Right forelimb (tissue), 1 donor: ENCODE results near the gene INAFM2.

ENCODE experiments used
- DNase-seq: peaks from one replicate; pipeline ENCODE4 v3.0.0-alpha.2; 2018

The INAFM2 gene

GRCh38 chr15:40307421-40308211 is 15.9 kb upstream of the INAFM2 start, which contains the start of gene PLCB2:
Gene PLCB2, minus strand, starts transcription at chr15:40307935. Its CDS starts 263 bp downstream, at chr15:40307672.
- no peak for DNase-seq

- no peak for DNase-seq
These were observed 14.1 kb upstream of the INAFM2 start for GRCh38 chr15:40309344-40309862.

GRCh38 chr15:40310001-40310959 is 13.2 kb upstream of the INAFM2 start:
- DNase-seq = no peak

GRCh38 chr15:40310993-40311392 is 12.5 kb upstream of the INAFM2 start:
- DNase-seq = no peak

- DNase-seq = no peak
These were observed 10.9 kb upstream of the INAFM2 start for GRCh38 chr15:40312370-40313158.

- DNase-seq = no peak
These were observed 9.7 kb upstream of the INAFM2 start for GRCh38 chr15:40313531-40314398.

- DNase-seq = no peak
These were observed 8.7 kb upstream of the INAFM2 start for GRCh38 chr15:40314723-40315276.

GRCh38 chr15:40316931-40317330 is 6.6 kb upstream of the INAFM2 start:
- no peak for DNase-seq

GRCh38 chr15:40317580-40317979 is 5.9 kb upstream of the INAFM2 start:
- DNase-seq = no peak

GRCh38 chr15:40320409-40320808 is 3.1 kb upstream of the INAFM2 start:
- DNase-seq = no peak

GRCh38 chr15:40320931-40321371 is 2.5 kb upstream of the INAFM2 start:
- no peak for DNase-seq

GRCh38 chr15:40322531-40323238 is 807 bp upstream of the INAFM2 start:
- peak; percentile 62 for DNase-seq

GRCh38 chr15:40323953-40324937 is 753 bp downstream of the INAFM2 start:
- peak; percentile 51 for DNase-seq

- DNase-seq = no peak
These were observed 1.7 kb downstream of the INAFM2 start for GRCh38 chr15:40325188-40325587.

- DNase-seq = no peak
These were observed 2.2 kb downstream of the INAFM2 start for GRCh38 chr15:40325700-40326099.

GRCh38 chr15:40327457-40327856 is 4.0 kb downstream of the INAFM2 start:
- no peak for DNase-seq

- DNase-seq = no peak
These were observed 4.7 kb downstream of the INAFM2 start for GRCh38 chr15:40328176-40328575.

- DNase-seq = no peak
These were observed 5.3 kb downstream of the INAFM2 start for GRCh38 chr15:40328751-40329150.

GRCh38 chr15:40329804-40330203 is 6.3 kb downstream of the INAFM2 start:
- no peak for DNase-seq
